OCI-LY1 (cell line): ENCODE results near the gene SIAH1.

Experiments
- CTCF ChIP-seq: fragments of 200-600 bp; sonication (generic), shearing (Covaris generic); IDR thresholded peaks from 2 replicates; pipeline ENCODE4 v1.5.1; 2017; ENCODE audit warnings: mild to moderate bottlenecking, antibody characterized with exemption, low read length, moderate library complexity, mixed read lengths
- EZH2 ChIP-seq: fragments of 200-600 bp; sonication (generic), shearing (Covaris generic); IDR thresholded peaks from 2 replicates; pipeline ENCODE4 v1.8.0; 2017; ENCODE audit warnings: borderline replicate concordance, mixed run types, mild to moderate bottlenecking, antibody characterized with exemption, low read length, moderate library complexity, mixed read lengths

- TF ChIP-seq CTCF (no peak), EZH2 (no peak)
Observed at GRCh38 chr16:48335961-48336360, 49.3 kb downstream of the SIAH1 start.
